ENCODE measurements around the gene GAS7.

Gene GAS7

DNA sequence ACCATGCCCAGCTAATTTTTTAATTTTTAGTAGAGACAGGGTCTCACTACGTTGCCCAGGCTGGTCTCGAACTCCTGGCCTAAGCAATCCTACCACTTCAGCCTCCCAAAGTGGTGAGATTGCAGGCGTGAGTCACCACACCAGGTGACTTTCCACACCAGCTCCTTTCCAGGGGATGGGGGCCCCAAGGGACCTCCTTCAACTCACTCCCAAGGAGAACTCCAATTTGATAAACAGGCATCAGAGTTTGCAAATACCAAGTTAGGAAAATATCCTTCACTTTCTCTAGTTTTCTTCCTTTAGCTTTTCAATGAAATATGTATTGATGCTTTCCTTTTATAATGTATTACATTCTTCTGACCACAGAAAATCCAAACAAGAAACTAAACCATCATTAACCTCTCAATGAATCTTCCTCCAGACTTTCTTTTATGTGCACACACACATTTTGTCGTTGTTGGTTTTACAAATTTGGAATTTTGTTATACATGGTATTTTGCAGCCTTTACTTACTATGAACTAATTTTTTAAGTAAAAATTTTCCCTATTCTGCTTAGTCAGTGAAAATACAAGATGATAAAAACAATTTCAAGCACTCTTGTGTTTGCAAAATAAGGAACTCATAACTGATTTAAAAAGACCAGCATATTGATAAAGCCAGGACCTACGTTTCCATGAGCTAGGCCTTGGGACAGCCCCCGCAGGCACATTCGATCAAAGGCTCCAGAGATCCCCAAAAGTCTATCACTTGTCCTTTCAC, 32.0 kb downstream of the GAS7 start:
- no peak for ATAC-seq
- no peak for DNase-seq
- Mint-ChIP-seq H3K4me1 (peaks cover 14% of the 10 kb centered on the region), H3K27me3 (peaks cover 20% of the 10 kb centered on the region), H3K4me3 (no peak overlapping the region), H3K27ac (no peak overlapping the region), H3K9me3 (no peaks in the 10 kb centered on the region)

GRCh38 chr17:10162096-10162495, 36.3 kb downstream of the GAS7 start:
- peaks cover 13% of the 10 kb centered on the region for H3K4me1 Mint-ChIP-seq

DNA sequence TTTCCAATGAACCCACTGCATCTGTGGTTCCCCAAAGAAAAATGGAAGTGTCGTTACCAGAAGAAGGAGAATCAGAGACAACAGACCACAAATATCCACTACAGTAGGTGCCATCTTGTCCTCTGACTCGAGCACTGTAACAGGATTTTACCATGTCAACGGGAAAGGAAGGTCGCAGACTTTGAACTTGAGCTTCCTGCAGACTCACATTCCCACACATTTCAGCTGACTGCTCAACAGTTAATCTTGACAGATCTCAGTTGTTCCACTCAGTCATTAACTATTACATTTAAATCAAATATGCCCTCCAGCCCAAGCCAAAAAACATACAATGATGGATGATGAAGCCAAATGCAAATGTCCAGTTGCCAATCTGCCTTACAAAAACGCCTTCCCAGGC, 37.0 kb downstream of the GAS7 start:
- no peaks in the 10 kb centered on the region for H3K27me3 Mint-ChIP-seq
- DNase-seq: no peak
- H3K27ac Mint-ChIP-seq: no peak overlapping the region
- H3K4me3 Mint-ChIP-seq: no peak overlapping the region
- no peak for ATAC-seq
- peaks cover 20% of the 10 kb centered on the region for H3K4me1 Mint-ChIP-seq
- H3K9me3 Mint-ChIP-seq: no peaks in the 10 kb centered on the region

More at GRCh38 chr17:10162096-10162495, 36.3 kb downstream of the GAS7 start:
- Mint-ChIP-seq H3K27ac (no peak overlapping the region), H3K4me3 (no peak overlapping the region), H3K9me3 (no peaks in the 10 kb centered on the region), H3K27me3 (no peaks in the 10 kb centered on the region)
- DNase-seq: no peak
- no peak for ATAC-seq

DNA sequence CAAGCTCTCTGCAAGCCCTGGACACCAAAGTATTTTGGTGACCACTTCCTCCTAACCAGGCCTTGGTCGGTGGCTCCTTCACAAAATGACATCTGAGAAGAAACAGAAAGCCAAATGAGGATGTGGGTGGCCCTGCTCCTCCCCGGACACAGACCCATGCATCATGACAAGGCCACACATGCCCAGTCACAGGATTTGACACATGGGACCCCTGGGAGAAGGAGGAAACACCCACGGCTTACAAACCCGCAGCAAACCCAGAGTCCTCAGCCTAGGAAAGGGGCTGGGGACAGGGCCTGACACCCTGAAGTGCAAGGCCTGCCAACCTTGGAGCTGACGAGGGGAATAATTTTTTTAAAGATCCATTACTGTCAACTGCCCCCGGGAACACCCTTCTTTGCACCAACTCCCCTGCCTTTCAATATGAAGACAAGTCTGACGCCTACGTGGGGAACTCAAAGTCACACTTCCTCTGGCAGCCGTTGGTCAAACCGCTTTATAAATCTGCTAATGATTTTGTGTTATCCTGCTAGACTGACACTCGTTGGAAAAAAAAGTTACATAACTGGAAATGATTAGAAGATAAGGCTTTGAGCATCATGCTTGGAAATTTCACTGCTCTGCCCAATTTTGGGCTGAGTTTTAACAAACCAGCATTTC, 41.3 kb downstream of the GAS7 start:
- peak; percentile 55 for ATAC-seq
- DNase-seq: no peak
- Mint-ChIP-seq H3K4me3 (peak overlapping the region in 1 of 2 donors; percentile 4), H3K27ac (no peak overlapping the region), H3K4me1 (peaks cover 19% of the 10 kb centered on the region), H3K27me3 (no peaks in the 10 kb centered on the region), H3K9me3 (no peaks in the 10 kb centered on the region)

DNA sequence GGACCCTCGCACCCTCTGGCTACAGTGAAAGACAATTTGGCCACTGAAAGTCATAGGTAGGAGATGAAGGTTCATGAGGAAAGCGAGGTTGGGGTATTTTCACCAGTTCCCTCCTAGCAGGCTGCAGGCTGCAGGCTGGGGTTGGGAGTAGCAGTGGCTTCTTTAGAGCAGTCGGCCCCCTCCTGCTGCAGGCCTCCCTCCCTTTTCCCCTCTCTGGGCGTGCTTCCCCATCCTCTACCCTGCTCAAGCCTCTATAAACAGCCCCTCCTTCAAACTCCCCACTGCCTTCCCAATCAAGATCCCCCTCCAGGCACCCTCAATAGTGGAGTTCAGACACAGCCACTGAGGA, 41.8 kb downstream of the GAS7 start:
- ATAC-seq: peak; percentile 23
- Mint-ChIP-seq H3K4me1 (peaks cover 23% of the 10 kb centered on the region), H3K9me3 (no peaks in the 10 kb centered on the region), H3K27ac (no peak overlapping the region), H3K4me3 (peak overlapping the region in 1 of 2 donors; percentile 4), H3K27me3 (no peaks in the 10 kb centered on the region)
- no peak for DNase-seq

GRCh38 chr17:10156077-10156435, 42.4 kb downstream of the GAS7 start:
- peaks cover 25% of the 10 kb centered on the region for H3K4me1 Mint-ChIP-seq
- DNase-seq: no peak
- H3K9me3 Mint-ChIP-seq: no peaks in the 10 kb centered on the region
- no peak overlapping the region for H3K4me3 Mint-ChIP-seq
- H3K27me3 Mint-ChIP-seq: no peaks in the 10 kb centered on the region
- ATAC-seq: no peak
- peak overlapping the region in 1 of 2 donors; percentile 7 for H3K27ac Mint-ChIP-seq

DNA sequence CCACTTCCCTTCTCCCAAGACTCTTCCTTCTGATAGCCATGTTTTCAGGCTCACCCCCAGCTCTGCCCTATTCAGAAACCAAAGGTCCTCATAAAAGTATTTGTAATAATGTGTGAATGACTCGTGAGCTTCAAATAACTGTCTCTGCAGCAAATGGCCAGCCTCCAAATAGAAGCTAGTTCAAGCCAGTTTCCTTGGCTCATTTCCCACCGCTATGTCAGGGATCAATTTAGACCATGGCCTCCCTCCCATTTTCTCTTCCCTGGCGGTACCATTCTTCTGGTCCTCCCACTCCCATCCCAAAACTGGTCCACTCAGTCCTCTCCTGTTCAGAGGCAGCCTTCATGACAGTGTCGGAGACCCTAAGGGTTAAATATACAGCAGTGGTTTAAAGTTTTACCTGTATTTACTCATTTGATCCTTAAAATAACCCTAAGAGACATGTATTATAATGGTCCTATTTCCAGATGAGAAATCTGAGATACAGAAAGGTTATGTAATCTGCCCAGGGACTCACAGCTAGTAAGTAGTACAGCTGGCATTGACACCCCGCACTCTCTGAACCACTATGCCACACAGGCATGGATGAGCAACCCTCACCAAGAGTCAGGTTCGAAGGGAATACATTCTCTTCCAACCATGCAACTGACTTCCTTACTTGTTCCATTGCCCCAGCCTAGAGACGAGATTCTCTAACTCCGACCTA, 42.9 kb downstream of the GAS7 start:
- ATAC-seq (no peak), DNase-seq (no peak)
- Mint-ChIP-seq H3K4me3 (no peak overlapping the region), H3K27ac (peak overlapping the region in 1 of 2 donors; percentile 19), H3K4me1 (peaks cover 25% of the 10 kb centered on the region), H3K27me3 (no peaks in the 10 kb centered on the region), H3K9me3 (no peaks in the 10 kb centered on the region)

DNA sequence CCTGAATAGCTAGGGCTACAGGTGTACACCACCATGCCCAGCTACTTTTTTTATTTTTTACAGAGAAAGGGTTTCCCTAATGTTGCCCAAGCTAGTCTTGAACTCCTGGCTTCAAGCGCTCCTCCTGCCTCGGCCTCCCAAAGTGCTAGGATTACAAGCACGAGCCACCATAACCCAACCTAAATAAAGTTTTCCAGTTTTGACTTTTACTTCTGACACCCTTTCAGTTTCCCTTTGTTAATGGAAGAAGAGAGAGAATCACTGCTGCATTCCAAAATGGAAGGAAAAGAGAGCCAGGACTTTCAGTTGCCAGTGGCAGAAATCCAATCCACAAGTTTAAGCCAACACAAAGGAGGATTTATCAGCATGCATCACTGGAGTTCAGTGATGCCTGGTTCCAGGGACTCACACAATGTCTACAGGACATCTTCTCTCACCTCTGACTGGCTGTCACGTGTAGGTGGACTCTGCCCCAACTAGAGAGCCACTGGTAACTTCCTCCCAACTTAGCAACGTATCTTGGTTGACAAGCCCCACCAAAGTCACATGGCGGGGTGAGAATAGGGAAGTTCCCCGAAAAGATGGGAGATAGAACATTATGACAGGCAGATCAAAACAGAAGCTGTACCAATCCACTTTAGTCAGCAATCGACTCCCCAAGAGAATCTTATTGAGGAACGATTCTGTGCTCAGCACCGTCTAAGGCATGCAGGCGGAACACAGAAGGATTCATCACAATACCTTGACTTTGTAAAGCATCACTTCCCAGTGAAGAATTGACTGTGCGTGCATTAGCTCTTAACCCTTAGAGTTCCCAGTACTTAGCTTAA, 46.5 kb downstream of the GAS7 start:
- H3K4me1 Mint-ChIP-seq: peaks cover 40% of the 10 kb centered on the region
- no peaks in the 10 kb centered on the region for H3K9me3 Mint-ChIP-seq
- no peak for DNase-seq
- ATAC-seq: no peak
- H3K27ac Mint-ChIP-seq: no peak overlapping the region
- no peak overlapping the region for H3K4me3 Mint-ChIP-seq
- peaks cover 12% of the 10 kb centered on the region for H3K27me3 Mint-ChIP-seq

GRCh38 chr17:10149573-10150399, 48.6 kb downstream of the GAS7 start:
- Mint-ChIP-seq H3K27ac (peak overlapping the region; percentile 9 to 56), H3K9me3 (no peaks in the 10 kb centered on the region), H3K4me1 (peaks cover 42% of the 10 kb centered on the region), H3K4me3 (peak overlapping the region; percentile 18 to 24), H3K27me3 (peaks cover 30% of the 10 kb centered on the region)
- DNase-seq (peak; percentile 21), ATAC-seq (peak; percentile 87)

DNA sequence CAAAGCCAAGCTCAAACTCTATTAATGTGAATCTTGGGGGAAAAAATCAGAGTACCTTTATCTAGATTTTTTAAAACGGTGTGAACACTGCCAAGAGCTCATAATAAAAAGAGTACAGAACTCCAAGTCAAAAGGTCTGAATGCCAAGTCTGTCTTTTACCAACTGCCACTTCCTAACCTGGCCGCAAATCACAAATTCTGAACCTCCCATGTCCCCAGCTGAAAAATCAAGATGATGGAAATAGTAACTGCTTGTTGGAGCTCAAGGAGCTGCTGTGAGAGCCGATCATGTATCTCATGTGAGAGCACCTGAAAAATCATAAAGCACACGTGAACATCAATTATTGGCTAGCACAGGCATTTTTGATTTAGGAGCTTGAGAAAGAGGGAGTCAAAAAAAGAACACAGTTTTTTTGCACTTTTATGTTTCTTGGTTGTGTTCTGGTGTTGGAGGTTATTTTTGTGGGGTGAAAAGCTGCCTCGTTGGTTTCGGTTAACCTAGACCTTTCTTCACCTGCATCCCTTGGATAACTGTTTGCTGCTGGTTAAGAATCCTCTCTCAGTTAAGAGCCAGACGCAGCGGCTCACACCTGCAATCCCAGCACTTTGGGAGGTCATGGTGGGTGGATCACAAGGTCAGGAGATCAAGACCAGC, 50.5 kb downstream of the GAS7 start:
- no peak overlapping the region for H3K27ac Mint-ChIP-seq
- H3K4me1 Mint-ChIP-seq: peaks cover 46% of the 10 kb centered on the region
- DNase-seq: no peak
- H3K27me3 Mint-ChIP-seq: peaks cover 34% of the 10 kb centered on the region
- ATAC-seq: no peak
- no peak overlapping the region for H3K4me3 Mint-ChIP-seq
- H3K9me3 Mint-ChIP-seq: no peaks in the 10 kb centered on the region

DNA sequence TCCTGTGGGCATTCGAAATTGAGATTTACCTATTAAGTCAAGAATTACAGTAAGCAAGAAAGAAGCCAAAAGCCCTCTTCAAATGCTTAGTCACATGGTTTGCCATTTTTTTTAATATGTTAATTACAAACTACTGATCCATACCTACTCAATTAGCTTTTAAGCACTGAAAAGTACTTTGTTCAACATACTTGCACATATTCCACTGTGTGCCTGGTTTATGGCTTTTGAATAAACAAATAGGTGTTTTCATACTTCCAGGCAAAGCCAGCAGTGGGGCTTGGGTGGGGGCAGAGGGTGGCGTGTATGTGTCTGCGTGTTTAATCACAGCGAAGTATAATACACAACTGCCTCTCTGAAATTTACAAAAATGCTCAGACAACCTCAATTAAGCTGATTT, 51.4 kb downstream of the GAS7 start:
- no peak for ATAC-seq

GRCh38 chr17:10144982-10145381, 53.4 kb downstream of the GAS7 start:
- H3K4me1 Mint-ChIP-seq: peaks cover 28% of the 10 kb centered on the region
- DNase-seq: no peak
- ATAC-seq: no peak
- H3K27me3 Mint-ChIP-seq: peaks cover 34% of the 10 kb centered on the region
- no peak overlapping the region for H3K27ac Mint-ChIP-seq
- H3K9me3 Mint-ChIP-seq: no peaks in the 10 kb centered on the region
- peak overlapping the region in 1 of 2 donors; percentile 51 for H3K4me3 Mint-ChIP-seq

More for the DNA sequence above, 51.4 kb downstream of the GAS7 start:
- Mint-ChIP-seq H3K4me1 (peaks cover 40% of the 10 kb centered on the region), H3K9me3 (no peaks in the 10 kb centered on the region), H3K4me3 (no peak overlapping the region), H3K27me3 (peaks cover 34% of the 10 kb centered on the region), H3K27ac (no peak overlapping the region)
- DNase-seq: no peak

GRCh38 chr17:10144456-10144855, 54.0 kb downstream of the GAS7 start:
- no peak for ATAC-seq
- Mint-ChIP-seq H3K4me3 (no peak overlapping the region), H3K9me3 (no peaks in the 10 kb centered on the region), H3K27ac (no peak overlapping the region), H3K27me3 (peaks cover 34% of the 10 kb centered on the region), H3K4me1 (peaks cover 23% of the 10 kb centered on the region)
- DNase-seq: no peak

- H3K27me3 Mint-ChIP-seq: peaks cover 21% of the 10 kb centered on the region
- H3K9me3 Mint-ChIP-seq: no peaks in the 10 kb centered on the region
- no peak for ATAC-seq
- no peak overlapping the region for H3K27ac Mint-ChIP-seq
- no peak overlapping the region for H3K4me3 Mint-ChIP-seq
- peaks cover 14% of the 10 kb centered on the region for H3K4me1 Mint-ChIP-seq
- DNase-seq: no peak
These were observed 57.0 kb downstream of the GAS7 start for GRCh38 chr17:10141436-10141835.

Measured in stimulated activated naive CD8-positive, alpha-beta T cell treated with anti-CD3 and anti-CD28 coated beads, Interleukin-15, amount 100 ng/mL, for 72 hours (primary cell).